ENCODE results near the gene LPCAT2.

GRCh38 chr16:55499951-55500529 is 8.8 kb upstream of the LPCAT2 start:
- no peak for TF ChIP-seq POLR2A (IDR thresholded peaks at IDR 0.05)
- TF ChIP-seq, protein P1, sequence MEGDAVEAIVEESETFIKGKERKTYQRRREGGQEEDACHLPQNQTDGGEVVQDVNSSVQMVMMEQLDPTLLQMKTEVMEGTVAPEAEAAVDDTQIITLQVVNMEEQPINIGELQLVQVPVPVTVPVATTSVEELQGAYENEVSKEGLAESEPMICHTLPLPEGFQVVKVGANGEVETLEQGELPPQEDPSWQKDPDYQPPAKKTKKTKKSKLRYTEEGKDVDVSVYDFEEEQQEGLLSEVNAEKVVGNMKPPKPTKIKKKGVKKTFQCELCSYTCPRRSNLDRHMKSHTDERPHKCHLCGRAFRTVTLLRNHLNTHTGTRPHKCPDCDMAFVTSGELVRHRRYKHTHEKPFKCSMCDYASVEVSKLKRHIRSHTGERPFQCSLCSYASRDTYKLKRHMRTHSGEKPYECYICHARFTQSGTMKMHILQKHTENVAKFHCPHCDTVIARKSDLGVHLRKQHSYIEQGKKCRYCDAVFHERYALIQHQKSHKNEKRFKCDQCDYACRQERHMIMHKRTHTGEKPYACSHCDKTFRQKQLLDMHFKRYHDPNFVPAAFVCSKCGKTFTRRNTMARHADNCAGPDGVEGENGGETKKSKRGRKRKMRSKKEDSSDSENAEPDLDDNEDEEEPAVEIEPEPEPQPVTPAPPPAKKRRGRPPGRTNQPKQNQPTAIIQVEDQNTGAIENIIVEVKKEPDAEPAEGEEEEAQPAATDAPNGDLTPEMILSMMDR (IDR thresholded peaks at IDR 0.05), result no peak

All from esophagus squamous epithelium (tissue), 4 donors.